ENCODE data around the gene ELF3. TPM values are rescaled to one million over a fixed set of nuclear protein-coding genes. Genes with fewer than 3 reads are reported as not detected.

ELF3 gene
- total and polyA plus RNA-seq, 2 of the 8 experiments (the other 6 are each of a cell fraction or from before 2014, with no cell fraction given), result 17.3 to 25.0 TPM

GRCh38 chr1:201988601-201989000 lies 21.8 kb upstream of the ELF3 start (continued):
- TF ChIP-seq, protein P1, sequence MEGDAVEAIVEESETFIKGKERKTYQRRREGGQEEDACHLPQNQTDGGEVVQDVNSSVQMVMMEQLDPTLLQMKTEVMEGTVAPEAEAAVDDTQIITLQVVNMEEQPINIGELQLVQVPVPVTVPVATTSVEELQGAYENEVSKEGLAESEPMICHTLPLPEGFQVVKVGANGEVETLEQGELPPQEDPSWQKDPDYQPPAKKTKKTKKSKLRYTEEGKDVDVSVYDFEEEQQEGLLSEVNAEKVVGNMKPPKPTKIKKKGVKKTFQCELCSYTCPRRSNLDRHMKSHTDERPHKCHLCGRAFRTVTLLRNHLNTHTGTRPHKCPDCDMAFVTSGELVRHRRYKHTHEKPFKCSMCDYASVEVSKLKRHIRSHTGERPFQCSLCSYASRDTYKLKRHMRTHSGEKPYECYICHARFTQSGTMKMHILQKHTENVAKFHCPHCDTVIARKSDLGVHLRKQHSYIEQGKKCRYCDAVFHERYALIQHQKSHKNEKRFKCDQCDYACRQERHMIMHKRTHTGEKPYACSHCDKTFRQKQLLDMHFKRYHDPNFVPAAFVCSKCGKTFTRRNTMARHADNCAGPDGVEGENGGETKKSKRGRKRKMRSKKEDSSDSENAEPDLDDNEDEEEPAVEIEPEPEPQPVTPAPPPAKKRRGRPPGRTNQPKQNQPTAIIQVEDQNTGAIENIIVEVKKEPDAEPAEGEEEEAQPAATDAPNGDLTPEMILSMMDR (IDR thresholded peaks at IDR 0.05; ENCODE audit: control extremely low read depth in 1 of 3, insufficient read depth in 1 of 3, low read depth in 1 of 3, low read length in 3 of 3), result no peak
- TF ChIP-seq RXRA (IDR thresholded peaks at IDR 0.05; ENCODE audit: insufficient read depth, low read depth, low read length) (no peak), SIX5 (IDR thresholded peaks at IDR 0.05; ENCODE audit: low read depth, low read length) (no peak), TCF12 (IDR thresholded peaks at IDR 0.05; ENCODE audit: low read depth, low read length) (no peak), SUZ12 (IDR thresholded peaks at IDR 0.05; ENCODE audit: low read length) (no peak), SAP30 (IDR thresholded peaks at IDR 0.05; ENCODE audit: insufficient read depth, insufficient replicate concordance, low read length) (no peak)
